GM23338 (cell line): ENCODE measurements around the gene DLGAP4.

ENCODE experiments used
- CREB1 ChIP-seq: fragments of 250-450 bp; sonication (Bioruptor Pico); IDR thresholded peaks from 2 replicates; pipeline ENCODE4 v1.5.0; 2020; ENCODE audit warnings: low read depth, mild to moderate bottlenecking, moderate library complexity
- EZH2 ChIP-seq: fragments of 200-600 bp; sonication (generic); IDR thresholded peaks from one replicate; pipeline ENCODE4 v1.8.0; 2017; ENCODE audit warnings: antibody characterized with exemption, mild to moderate bottlenecking, low read depth; ENCODE audit not compliant: unreplicated experiment
- EZH2phosphoT487 ChIP-seq: fragments of 200-600 bp; sonication (generic); IDR thresholded peaks from one replicate; pipeline ENCODE4 v1.8.1; 2018; ENCODE audit warnings: antibody characterized with exemption; ENCODE audit not compliant: unreplicated experiment
- NANOG ChIP-seq: IDR thresholded peaks from 2 replicates; pipeline ENCODE4 v1.6.1; 2016; ENCODE audit warnings: antibody characterized with exemption, borderline replicate concordance
- POLR2AphosphoS5 ChIP-seq: IDR thresholded peaks from 2 replicates; pipeline ENCODE4 v1.6.1; 2016; ENCODE audit warnings: antibody characterized with exemption, low read depth
- ZNF331 ChIP-seq: fragments of 250-450 bp; sonication (Bioruptor Pico); IDR thresholded peaks from 2 replicates; pipeline ENCODE4 v1.5.0; 2020; ENCODE audit warnings: low read depth, mild to moderate bottlenecking, moderate library complexity
- TF ChIP-seq, protein P1 (sequence below), 2 experiments: fragments of 200-600 bp in 1 of 2; sonication (generic) in 1 of 2; conservative IDR thresholded peaks; 2 replicates each; pipeline versions ENCODE4 v1.5.1 to v1.6.1; 2016 to 2017; ENCODE audit warnings: antibody characterized with exemption in 2 of 2, low read depth in 2 of 2, mild to moderate bottlenecking in 2 of 2, moderate library complexity in 1 of 2
- TF ChIP-seq, protein P2 (sequence below): IDR thresholded peaks from one replicate; pipeline ENCODE4 v1.6.1; 2018; ENCODE audit warnings: antibody characterized with exemption; ENCODE audit not compliant: unreplicated experiment
- TF ChIP-seq, protein P3 (sequence below): IDR thresholded peaks from 2 replicates; pipeline ENCODE4 v1.6.1; 2016; ENCODE audit warnings: antibody characterized with exemption

- TF ChIP-seq, protein P1, sequence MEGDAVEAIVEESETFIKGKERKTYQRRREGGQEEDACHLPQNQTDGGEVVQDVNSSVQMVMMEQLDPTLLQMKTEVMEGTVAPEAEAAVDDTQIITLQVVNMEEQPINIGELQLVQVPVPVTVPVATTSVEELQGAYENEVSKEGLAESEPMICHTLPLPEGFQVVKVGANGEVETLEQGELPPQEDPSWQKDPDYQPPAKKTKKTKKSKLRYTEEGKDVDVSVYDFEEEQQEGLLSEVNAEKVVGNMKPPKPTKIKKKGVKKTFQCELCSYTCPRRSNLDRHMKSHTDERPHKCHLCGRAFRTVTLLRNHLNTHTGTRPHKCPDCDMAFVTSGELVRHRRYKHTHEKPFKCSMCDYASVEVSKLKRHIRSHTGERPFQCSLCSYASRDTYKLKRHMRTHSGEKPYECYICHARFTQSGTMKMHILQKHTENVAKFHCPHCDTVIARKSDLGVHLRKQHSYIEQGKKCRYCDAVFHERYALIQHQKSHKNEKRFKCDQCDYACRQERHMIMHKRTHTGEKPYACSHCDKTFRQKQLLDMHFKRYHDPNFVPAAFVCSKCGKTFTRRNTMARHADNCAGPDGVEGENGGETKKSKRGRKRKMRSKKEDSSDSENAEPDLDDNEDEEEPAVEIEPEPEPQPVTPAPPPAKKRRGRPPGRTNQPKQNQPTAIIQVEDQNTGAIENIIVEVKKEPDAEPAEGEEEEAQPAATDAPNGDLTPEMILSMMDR (conservative IDR thresholded peaks at IDR 0.05; ENCODE audit: low read depth in 2 of 2): no peak
- TF ChIP-seq EZH2 (no peak), EZH2phosphoT487 (no peak), NANOG (no peak), ZNF331 (CRISPR knock-in tag) (no peak), POLR2AphosphoS5 (no peak), CREB1 (no peak)
- TF ChIP-seq, protein P2, sequence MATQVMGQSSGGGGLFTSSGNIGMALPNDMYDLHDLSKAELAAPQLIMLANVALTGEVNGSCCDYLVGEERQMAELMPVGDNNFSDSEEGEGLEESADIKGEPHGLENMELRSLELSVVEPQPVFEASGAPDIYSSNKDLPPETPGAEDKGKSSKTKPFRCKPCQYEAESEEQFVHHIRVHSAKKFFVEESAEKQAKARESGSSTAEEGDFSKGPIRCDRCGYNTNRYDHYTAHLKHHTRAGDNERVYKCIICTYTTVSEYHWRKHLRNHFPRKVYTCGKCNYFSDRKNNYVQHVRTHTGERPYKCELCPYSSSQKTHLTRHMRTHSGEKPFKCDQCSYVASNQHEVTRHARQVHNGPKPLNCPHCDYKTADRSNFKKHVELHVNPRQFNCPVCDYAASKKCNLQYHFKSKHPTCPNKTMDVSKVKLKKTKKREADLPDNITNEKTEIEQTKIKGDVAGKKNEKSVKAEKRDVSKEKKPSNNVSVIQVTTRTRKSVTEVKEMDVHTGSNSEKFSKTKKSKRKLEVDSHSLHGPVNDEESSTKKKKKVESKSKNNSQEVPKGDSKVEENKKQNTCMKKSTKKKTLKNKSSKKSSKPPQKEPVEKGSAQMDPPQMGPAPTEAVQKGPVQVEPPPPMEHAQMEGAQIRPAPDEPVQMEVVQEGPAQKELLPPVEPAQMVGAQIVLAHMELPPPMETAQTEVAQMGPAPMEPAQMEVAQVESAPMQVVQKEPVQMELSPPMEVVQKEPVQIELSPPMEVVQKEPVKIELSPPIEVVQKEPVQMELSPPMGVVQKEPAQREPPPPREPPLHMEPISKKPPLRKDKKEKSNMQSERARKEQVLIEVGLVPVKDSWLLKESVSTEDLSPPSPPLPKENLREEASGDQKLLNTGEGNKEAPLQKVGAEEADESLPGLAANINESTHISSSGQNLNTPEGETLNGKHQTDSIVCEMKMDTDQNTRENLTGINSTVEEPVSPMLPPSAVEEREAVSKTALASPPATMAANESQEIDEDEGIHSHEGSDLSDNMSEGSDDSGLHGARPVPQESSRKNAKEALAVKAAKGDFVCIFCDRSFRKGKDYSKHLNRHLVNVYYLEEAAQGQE: no peak
- TF ChIP-seq, protein P3, sequence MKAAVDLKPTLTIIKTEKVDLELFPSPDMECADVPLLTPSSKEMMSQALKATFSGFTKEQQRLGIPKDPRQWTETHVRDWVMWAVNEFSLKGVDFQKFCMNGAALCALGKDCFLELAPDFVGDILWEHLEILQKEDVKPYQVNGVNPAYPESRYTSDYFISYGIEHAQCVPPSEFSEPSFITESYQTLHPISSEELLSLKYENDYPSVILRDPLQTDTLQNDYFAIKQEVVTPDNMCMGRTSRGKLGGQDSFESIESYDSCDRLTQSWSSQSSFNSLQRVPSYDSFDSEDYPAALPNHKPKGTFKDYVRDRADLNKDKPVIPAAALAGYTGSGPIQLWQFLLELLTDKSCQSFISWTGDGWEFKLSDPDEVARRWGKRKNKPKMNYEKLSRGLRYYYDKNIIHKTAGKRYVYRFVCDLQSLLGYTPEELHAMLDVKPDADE: no peak
Observed at GRCh38 chr20:36471885-36472636, 165.9 kb downstream of the DLGAP4 start.
